NCI-H1092 (cell line): ENCODE results near the gene CLEC14A.

ENCODE experiments used
- DNase-seq: peaks from one replicate; lab custom pipeline; 2025; lab: John Stamatoyannopoulos, UW

Gene CLEC14A

DNA sequence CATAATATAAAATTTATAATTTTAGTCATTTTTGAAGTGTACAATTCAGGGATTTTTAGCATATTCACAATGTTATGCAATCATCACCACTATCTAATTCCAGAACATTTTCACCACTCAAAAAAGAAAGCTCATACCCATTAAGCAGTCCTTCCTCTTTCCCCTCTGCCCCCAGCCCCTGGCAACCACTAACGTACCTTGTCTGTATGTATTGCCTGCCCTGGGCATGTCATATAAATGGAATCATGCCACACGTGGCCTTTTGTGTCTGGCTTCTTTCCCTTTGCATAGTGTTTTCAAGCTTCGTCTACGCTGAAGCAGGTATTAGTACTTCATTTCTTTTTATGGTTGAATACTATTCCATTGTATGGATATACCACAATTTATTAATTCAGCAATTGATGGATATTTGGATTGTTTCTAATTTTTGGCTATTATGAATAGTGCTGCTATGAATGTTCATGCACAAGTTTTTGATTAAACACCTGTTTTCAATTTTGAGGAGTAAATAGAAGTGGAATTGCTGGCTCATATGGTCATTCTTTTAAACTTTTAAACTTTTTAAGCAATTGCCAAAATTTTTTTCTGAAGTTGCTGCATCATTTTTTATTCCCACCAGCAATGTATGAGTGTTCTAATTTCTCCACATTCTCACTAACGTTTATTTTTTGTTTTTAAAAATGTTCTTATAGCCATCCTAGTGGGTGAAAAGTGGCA lies 49.8 kb downstream of the CLEC14A start:
- no peak for DNase-seq

DNA sequence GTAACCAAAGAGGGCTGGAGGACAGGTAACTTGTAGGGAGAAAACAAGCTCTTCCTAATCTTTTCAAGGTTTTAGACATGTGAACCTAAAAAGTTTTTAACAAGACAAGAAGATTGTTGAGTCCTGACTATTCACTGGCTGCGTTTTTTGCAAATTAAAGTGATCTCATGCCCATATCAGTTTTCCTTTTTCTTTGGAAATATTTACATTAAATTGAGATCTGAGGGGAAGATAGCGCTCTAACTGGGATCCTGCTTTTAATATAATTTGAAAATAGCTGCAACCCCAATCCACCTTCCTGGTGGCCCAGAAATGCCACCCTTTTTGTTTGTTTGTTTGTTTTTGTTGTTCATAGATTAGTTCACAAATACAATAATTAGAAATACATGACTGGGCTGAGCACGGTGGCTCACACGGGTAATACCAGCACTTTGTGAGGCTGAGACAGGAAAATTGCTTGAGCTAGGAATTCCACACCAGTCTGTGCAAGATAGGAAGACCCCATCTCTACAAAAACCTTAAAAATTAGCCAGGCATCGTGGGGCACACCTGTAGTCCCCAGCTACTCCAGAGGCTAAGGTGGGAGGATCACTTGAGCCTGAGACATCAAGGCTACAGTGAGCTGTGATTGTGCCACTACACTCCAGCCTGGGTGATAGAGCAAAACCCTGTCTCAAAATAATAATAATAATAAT lies 50.6 kb downstream of the CLEC14A start:
- DNase-seq = no peak

DNA sequence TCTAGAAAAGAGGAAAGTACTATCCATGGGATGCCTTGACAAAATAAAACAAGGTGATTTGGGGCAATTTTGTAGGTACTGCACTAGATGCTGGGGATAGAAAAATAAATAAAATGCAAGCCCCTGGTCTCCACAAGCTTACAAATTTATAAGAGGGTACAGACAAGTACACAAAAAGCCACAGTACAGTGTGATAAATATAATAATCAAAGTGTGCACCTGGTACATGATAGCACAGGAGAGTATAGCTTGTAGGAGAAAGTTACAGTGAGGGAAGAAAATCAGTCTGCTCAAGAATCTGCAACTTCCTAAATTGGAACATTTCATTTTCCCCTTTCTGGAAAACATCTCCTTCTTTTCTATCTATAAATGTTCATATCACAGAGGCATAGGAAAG lies 51.2 kb downstream of the CLEC14A start:
- DNase-seq = no peak
